GM23248 (cell line): ENCODE data around the gene PTTG1IP2. TPM values are rescaled to one million over a fixed set of nuclear protein-coding genes. Genes with fewer than 3 reads are reported as not detected.

ENCODE experiments used
- DNase-seq: peaks from one replicate; pipeline ENCODE4 v3.0.0-alpha.2; 2015
- H2AFZ ChIP-seq: fragments of 200-600 bp; sonication (generic); 2 replicates; pipeline ENCODE4 v1.6.1; 2016; ENCODE audit warnings: antibody characterized with exemption
- H3F3A ChIP-seq: fragments of 200-600 bp; sonication (generic); 2 replicates; pipeline ENCODE4 v1.6.1; 2016; ENCODE audit warnings: mild to moderate bottlenecking, antibody characterized with exemption, mixed run types; ENCODE audit not compliant: insufficient read depth
- H3K27ac ChIP-seq: fragments of 200-600 bp; sonication (generic); 2 replicates; pipeline ENCODE4 v1.5.1; 2016; ENCODE audit warnings: mild to moderate bottlenecking
- H3K27me3 ChIP-seq: fragments of 200-600 bp; sonication (generic); replicated peaks from 2 replicates; pipeline ENCODE4 v1.6.1; 2016; ENCODE audit warnings: mild to moderate bottlenecking; ENCODE audit not compliant: insufficient read depth
- H3K36me3 ChIP-seq: fragments of 200-600 bp; sonication (generic); 2 replicates; pipeline ENCODE4 v1.6.1; 2016; ENCODE audit warnings: low read depth, mild to moderate bottlenecking
- H3K4me1 ChIP-seq: fragments of 200-600 bp; sonication (generic); 2 replicates; pipeline ENCODE4 v1.6.1; 2016; ENCODE audit warnings: mild to moderate bottlenecking; ENCODE audit not compliant: insufficient read depth
- H3K4me2 ChIP-seq: fragments of 200-600 bp; sonication (generic); one replicate; pipeline ENCODE4 v1.6.1; 2016; ENCODE audit warnings: mild to moderate bottlenecking; ENCODE audit not compliant: unreplicated experiment
- H3K4me3 ChIP-seq: fragments of 200-600 bp; sonication (generic); 2 replicates; pipeline ENCODE4 v1.5.1; 2016; ENCODE audit warnings: mild to moderate bottlenecking
- H3K79me2 ChIP-seq: fragments of 200-600 bp; sonication (generic); 2 replicates; pipeline ENCODE4 v1.6.1; 2016; ENCODE audit warnings: mild to moderate bottlenecking; ENCODE audit not compliant: insufficient read depth
- H3K9ac ChIP-seq: fragments of 200-600 bp; sonication (generic); 2 replicates; pipeline ENCODE4 v1.6.1; 2016; ENCODE audit warnings: mild to moderate bottlenecking
- H3K9me2 ChIP-seq: fragments of 200-600 bp; sonication (generic); 2 replicates; pipeline ENCODE4 v1.6.1; 2016; ENCODE audit warnings: mixed run types, mild to moderate bottlenecking, moderate library complexity; ENCODE audit not compliant: insufficient read depth
- H3K9me3 ChIP-seq: fragments of 200-600 bp; sonication (generic); one replicate; pipeline ENCODE4 v1.6.1; 2017; ENCODE audit warnings: low read depth
- H4K20me1 ChIP-seq: fragments of 200-600 bp; sonication (generic); 2 replicates; pipeline ENCODE4 v1.6.0; 2016; ENCODE audit not compliant: insufficient read depth
- EZH2 ChIP-seq: fragments of 200-600 bp; sonication (generic); IDR thresholded peaks from 2 replicates; pipeline ENCODE4 v1.6.1; 2018; ENCODE audit warnings: antibody characterized with exemption, mild to moderate bottlenecking; ENCODE audit not compliant: insufficient read depth, poor library complexity, severe bottlenecking
- EZH2phosphoT487 ChIP-seq: fragments of 200-600 bp; sonication (generic); IDR thresholded peaks from 2 replicates; pipeline ENCODE4 v1.6.1; 2018; ENCODE audit warnings: antibody characterized with exemption, moderate library complexity, mild to moderate bottlenecking, low read depth; ENCODE audit not compliant: insufficient read depth
- WGBS, 2 experiments: methylation state at CpG; one replicate each; pipeline ENCODE4 v1.1.6; 2015 to 2017; ENCODE audit warnings: low lambda C conversion rate in 2 of 2, low coverage in 1 of 2; ENCODE audit errors: missing lambda C conversion rate in 2 of 2; 5-methylcytosine and 5-hydroxymethylcytosine counted together
- in situ Hi-C: fragments of 300-500 bp; cut with MboI; formaldehyde crosslinking; loops from 2 replicates; pipeline ENCODE4 v1.15.0; 2020
- polyA plus RNA-seq: library from polyadenylated mRNA; unstranded; fragments of >200 nt; fragmentation: Nextera tagmentation; extraction: Ambion mirVana; gene quantifications from 2 replicates; pipeline ENCODE4 v1.2.1, GENCODE V29; 2016
- total RNA-seq: library from RNA; depleted of rRNA; stranded (reverse); fragments of >200 nt; shearing (Covaris generic); gene quantifications from 2 replicates; pipeline ENCODE4 v1.2.3, GENCODE V29; 2014

PTTG1IP2 gene
- total and polyA plus RNA-seq, 2 experiments from 2014 or later: not detected

GRCh38 chr7:90512821-90513254 is 43.4 kb downstream of the PTTG1IP2 start:
- no peak overlapping the region for H3K4me3 ChIP-seq
- no peak for DNase-seq
- no peaks in the 10 kb centered on the region for H3K79me2 ChIP-seq
- H3K9me2 ChIP-seq: no peaks in the 10 kb centered on the region
- in situ Hi-C loops: no loop called here
- H3K4me1 ChIP-seq: no peaks in the 10 kb centered on the region
- H4K20me1 ChIP-seq: no peaks in the 10 kb centered on the region
- no peaks in the 10 kb centered on the region for H3K9me3 ChIP-seq
- H3K36me3 ChIP-seq: no peaks in the 10 kb centered on the region
- TF ChIP-seq EZH2phosphoT487: no peak
- no peak for TF ChIP-seq EZH2
- H3K9ac ChIP-seq: no peak overlapping the region
- no peak overlapping the region for H3K4me2 ChIP-seq
- 92 to 95% methylated on average over 3 of the region's 3 CpGs for WGBS, 2 experiments
- H3K27me3 ChIP-seq: no peaks in the 10 kb centered on the region
- no peak overlapping the region for H2AFZ ChIP-seq
- no peak overlapping the region for H3K27ac ChIP-seq
- no peaks in the 10 kb centered on the region for H3F3A ChIP-seq

GRCh38 chr7:90516257-90516656 is 46.8 kb downstream of the PTTG1IP2 start:
- no peaks in the 10 kb centered on the region for H3K79me2 ChIP-seq
- no peaks in the 10 kb centered on the region for H3K27me3 ChIP-seq
- H3F3A ChIP-seq: no peaks in the 10 kb centered on the region
- no peaks in the 10 kb centered on the region for H3K9me3 ChIP-seq
- H4K20me1 ChIP-seq: no peaks in the 10 kb centered on the region
- H2AFZ ChIP-seq: no peak overlapping the region
- 71 to 73% methylated on average over 2 of the region's 2 CpGs for WGBS, 2 experiments
- no peaks in the 10 kb centered on the region for H3K36me3 ChIP-seq
- no peak overlapping the region for H3K9ac ChIP-seq
- no peak for DNase-seq
- no peaks in the 10 kb centered on the region for H3K9me2 ChIP-seq
- no peak overlapping the region for H3K27ac ChIP-seq
- H3K4me2 ChIP-seq: no peak overlapping the region
- no peak overlapping the region for H3K4me3 ChIP-seq
- no peak for TF ChIP-seq EZH2phosphoT487
- TF ChIP-seq EZH2: no peak
- H3K4me1 ChIP-seq: no peaks in the 10 kb centered on the region
- in situ Hi-C loops: no loop called here

DNA sequence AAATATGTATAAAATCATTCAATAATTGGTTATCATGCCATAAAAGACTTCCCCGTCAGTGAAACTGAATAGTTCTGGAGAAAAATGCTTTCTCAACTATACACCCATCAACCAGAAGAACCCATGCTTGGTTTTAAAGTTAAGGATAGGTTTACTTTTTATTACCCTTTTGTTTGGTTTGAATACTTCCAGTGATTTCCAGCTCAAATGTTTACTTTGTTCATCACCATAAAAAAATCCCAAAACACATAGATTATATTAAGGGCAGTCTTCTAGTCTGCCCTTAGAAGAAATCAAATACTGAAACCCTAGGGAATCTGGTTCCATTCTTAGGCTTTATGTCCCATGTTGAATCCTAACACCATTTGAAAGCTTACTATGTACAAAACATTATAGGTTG is 49.2 kb downstream of the PTTG1IP2 start:
- Histone ChIP-seq H3K4me2 (no peak overlapping the region), H3K79me2 (no peaks in the 10 kb centered on the region), H3K36me3 (no peaks in the 10 kb centered on the region), H4K20me1 (no peaks in the 10 kb centered on the region), H3K9me2 (no peaks in the 10 kb centered on the region), H2AFZ (no peak overlapping the region), H3K27ac (no peak overlapping the region), H3K9me3 (no peaks in the 10 kb centered on the region), H3K4me1 (no peaks in the 10 kb centered on the region), H3F3A (no peaks in the 10 kb centered on the region), H3K9ac (no peak overlapping the region), H3K4me3 (no peak overlapping the region), H3K27me3 (no peaks in the 10 kb centered on the region)
- in situ Hi-C loops: no loop called here
- TF ChIP-seq EZH2 (no peak), EZH2phosphoT487 (no peak)
- 88 to 100% methylated on average over 1 of the region's 1 CpG for WGBS, 2 experiments
- no peak for DNase-seq

- Histone ChIP-seq H3K4me3 (no peak overlapping the region), H3K36me3 (no peaks in the 10 kb centered on the region), H4K20me1 (no peaks in the 10 kb centered on the region), H3K27ac (no peak overlapping the region), H3K27me3 (no peaks in the 10 kb centered on the region), H3K4me2 (no peak overlapping the region), H3K9me3 (no peaks in the 10 kb centered on the region), H3K9ac (no peak overlapping the region), H3K79me2 (no peaks in the 10 kb centered on the region), H3F3A (no peaks in the 10 kb centered on the region), H3K4me1 (no peaks in the 10 kb centered on the region), H2AFZ (no peak overlapping the region), H3K9me2 (no peaks in the 10 kb centered on the region)
- DNase-seq: peak; percentile 14
- WGBS, 2 experiments: 44 to 48% methylated on average over 5 of the region's 5 CpGs
- TF ChIP-seq EZH2phosphoT487: no peak
- TF ChIP-seq EZH2: no peak
- in situ Hi-C loops: no loop called here
These were observed 51.0 kb downstream of the PTTG1IP2 start for GRCh38 chr7:90520484-90520883.

DNA sequence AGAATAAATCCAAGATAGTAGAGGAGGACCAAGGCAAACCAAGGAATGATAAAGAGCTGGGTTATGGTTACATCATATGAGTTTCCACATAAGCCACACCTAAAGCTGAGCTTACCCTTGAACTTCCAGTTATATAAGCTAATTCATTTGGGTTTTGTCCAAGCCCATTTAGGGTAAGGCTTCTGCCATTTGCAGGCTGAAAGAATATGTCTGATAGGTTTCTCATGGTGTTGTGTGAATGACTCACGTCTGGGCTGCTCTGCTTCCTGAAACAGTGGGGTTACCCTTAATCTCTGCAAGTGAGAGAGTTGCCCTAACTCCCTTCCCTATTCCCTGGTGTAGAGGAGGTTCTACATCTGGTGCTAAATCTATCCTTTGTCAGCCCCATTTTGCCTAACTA is 60.8 kb downstream of the PTTG1IP2 start:
- in situ Hi-C loops: no loop called here
- peak; percentile 37 for DNase-seq
- H3K36me3 ChIP-seq: no peaks in the 10 kb centered on the region
- WGBS, 2 experiments: 13 to 50% methylated on average over 1 of the region's 1 CpG
- H3K9ac ChIP-seq: no peak overlapping the region
- no peaks in the 10 kb centered on the region for H3K27me3 ChIP-seq
- H3K4me3 ChIP-seq: no peak overlapping the region
- H3K4me1 ChIP-seq: no peaks in the 10 kb centered on the region; the same call in 1 of the 2 replicates
- no peaks in the 10 kb centered on the region for H3K79me2 ChIP-seq
- H2AFZ ChIP-seq: no peak overlapping the region
- no peak overlapping the region for H3K4me2 ChIP-seq
- H4K20me1 ChIP-seq: no peaks in the 10 kb centered on the region
- TF ChIP-seq EZH2phosphoT487: no peak
- no peak for TF ChIP-seq EZH2
- H3F3A ChIP-seq: no peaks in the 10 kb centered on the region
- no peaks in the 10 kb centered on the region for H3K9me2 ChIP-seq
- no peaks in the 10 kb centered on the region for H3K9me3 ChIP-seq
- no peak overlapping the region for H3K27ac ChIP-seq
